Right lobe of liver (tissue), 6 donors: ENCODE measurements around the gene PFKL. TPM values are rescaled to one million over a fixed set of nuclear protein-coding genes. Genes with fewer than 3 reads are reported as not detected.

Experiments
- ATAC-seq, 4 donors: fragments of 200-7000 bp; cut with Tn5 transposase; one replicate each; pipeline ENCODE4 v1.9.1; 2020; ENCODE audit warnings: mild to moderate bottlenecking in 4 of 4, moderate library complexity in 4 of 4
- DNase-seq, 3 donors: peaks; one replicate each; pipeline ENCODE4 v3.0.0-alpha.2; 2020
- H3K27ac ChIP-seq, 3 donors: fragments of 200-600 bp; one replicate each; pipeline ENCODE4 v1.8.0; 2022
- H3K27me3 ChIP-seq, 2 donors: fragments of 200-600 bp; one replicate each; pipeline ENCODE4 v1.8.0; 2022
- H3K36me3 ChIP-seq, 4 donors: fragments of 200-600 bp; sonication (generic) in 1 of 4; one replicate each; pipeline versions ENCODE4 v1.5.1 to v1.8.0; 2017 to 2022; ENCODE audit warnings: control low read depth in 1 of 4
- H3K4me1 ChIP-seq, 4 donors: fragments of 200-600 bp; sonication (generic) in 1 of 4; one replicate each; pipeline versions ENCODE4 v1.5.1 to v1.8.0; 2017 to 2022; ENCODE audit warnings: control low read depth in 1 of 4
- H3K4me3 ChIP-seq, 3 donors: fragments of 200-600 bp; one replicate each; pipeline ENCODE4 v1.8.0; 2022
- H3K9me3 ChIP-seq, 4 donors: fragments of 200-600 bp; sonication (generic) in 1 of 4; one replicate each; pipeline versions ENCODE4 v1.5.1 to v1.8.0; 2017 to 2022; ENCODE audit warnings: control low read depth in 1 of 4
- CTCF ChIP-seq, 4 donors: fragments of 200-600 bp in 3 of 4; fragments of 450-650 bp in 1 of 4; IDR thresholded peaks; one replicate each; pipeline versions ENCODE4 v1.5.1 to v1.8.0; 2016 to 2022; ENCODE audit warnings: antibody characterized with exemption in 4 of 4, mild to moderate bottlenecking in 2 of 4
- POLR2A ChIP-seq: fragments of 450-650 bp; IDR thresholded peaks from one replicate; pipeline ENCODE4 v1.6.1; 2017; ENCODE audit warnings: antibody characterized with exemption, mild to moderate bottlenecking
- WGBS: methylation state at CpG from one replicate; pipeline ENCODE4 v1.1.6; 2018; ENCODE audit warnings: low coverage, low lambda C conversion rate; ENCODE audit not compliant: insufficient coverage; ENCODE audit errors: missing lambda C conversion rate; 5-methylcytosine and 5-hydroxymethylcytosine counted together
- intact Hi-C, 2 donors: fragments of 100-400 bp; cut with DNase I; formaldehyde crosslinking; loops; one replicate each; pipeline versions ENCODE4 v1.11.2 to v1.14.1; 2022
- total RNA-seq, 6 experiments: library from RNA; depleted of rRNA in 2 of 6; stranded (reverse); fragments of >200 nt in 2 of 6; fragmentation: NEBNext Ultra II Directional in 3 of 6; extraction: Animal tissue kit (Norgen Biotek cat#: 25700) in 3 of 6; gene quantifications; one replicate each; pipeline versions ENCODE4 v1.1.0 to v1.2.4, GENCODE V29; 2016 to 2023
- donor health status: DM: no; HTN: yes; CAD: no.
- donor health status: DM: no; HTN: no; CAD: no.
- donor health status: DM: no; HTN: no; CAD: no.
- donor health status: DM: no; HTN: yes; CAD: no.
- donor health status: DM: no; HTN: yes; CAD: no.

The PFKL gene
- total RNA-seq, 6 experiments from 2014 or later = 68.3 to 97.6 (median 73.7) TPM

DNA sequence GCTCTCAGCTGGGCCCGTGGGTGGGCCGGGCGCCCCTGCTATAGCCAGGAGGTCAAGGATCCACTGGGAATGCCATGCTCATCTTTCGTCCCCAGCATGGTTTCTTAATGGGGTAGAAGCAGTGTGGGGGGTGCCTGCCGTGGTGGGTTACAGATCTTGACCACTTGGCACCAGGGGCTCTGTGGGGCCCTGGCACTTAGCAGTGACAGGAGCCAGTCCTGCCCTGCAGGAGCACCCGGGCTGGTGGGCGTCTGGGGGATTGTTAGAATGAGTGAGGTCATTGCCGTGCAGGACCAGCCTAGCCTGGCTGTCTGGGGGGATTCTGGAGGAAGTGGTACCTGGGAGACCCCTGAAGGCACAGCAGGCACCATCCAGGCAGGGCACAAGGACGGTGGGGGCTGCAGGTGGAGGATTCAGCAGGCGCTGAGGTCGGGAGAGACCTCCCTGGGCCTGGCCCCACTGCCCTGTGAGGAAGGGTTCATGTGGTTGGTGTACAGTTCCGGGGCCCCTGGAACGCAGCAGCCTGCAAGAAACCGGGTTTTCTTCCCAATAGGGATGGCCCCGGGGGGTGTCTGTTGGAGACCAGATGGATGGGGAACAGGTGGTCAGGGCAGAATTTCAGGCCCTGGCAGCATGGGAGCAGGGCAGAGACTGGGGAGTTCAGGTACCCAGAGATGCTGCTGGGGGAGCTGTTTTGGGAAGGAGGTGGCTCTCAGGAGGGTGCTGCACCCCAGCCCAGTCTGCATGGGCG is 9.4 kb upstream of the PFKL start:
- H3K36me3 ChIP-seq = no peaks in the 10 kb centered on the region
- no peaks in the 10 kb centered on the region for H3K9me3 ChIP-seq
- ATAC-seq = no peak
- WGBS = 67% methylated on average over 1 of the region's 16 CpGs
- peak in 1 of 3 donors; percentile 9 for DNase-seq
- peaks cover 0 to 3% (median 0%) of the 10 kb centered on the region in 4 donors for H3K4me1 ChIP-seq
- intact Hi-C loops = no loop called here
- H3K27me3 ChIP-seq = no peaks in the 10 kb centered on the region
- no peak overlapping the region for H3K27ac ChIP-seq
- H3K4me3 ChIP-seq = no peak overlapping the region
- TF ChIP-seq POLR2A = no peak
- no peak for TF ChIP-seq CTCF (IDR thresholded peaks at IDR 0.05)

DNA sequence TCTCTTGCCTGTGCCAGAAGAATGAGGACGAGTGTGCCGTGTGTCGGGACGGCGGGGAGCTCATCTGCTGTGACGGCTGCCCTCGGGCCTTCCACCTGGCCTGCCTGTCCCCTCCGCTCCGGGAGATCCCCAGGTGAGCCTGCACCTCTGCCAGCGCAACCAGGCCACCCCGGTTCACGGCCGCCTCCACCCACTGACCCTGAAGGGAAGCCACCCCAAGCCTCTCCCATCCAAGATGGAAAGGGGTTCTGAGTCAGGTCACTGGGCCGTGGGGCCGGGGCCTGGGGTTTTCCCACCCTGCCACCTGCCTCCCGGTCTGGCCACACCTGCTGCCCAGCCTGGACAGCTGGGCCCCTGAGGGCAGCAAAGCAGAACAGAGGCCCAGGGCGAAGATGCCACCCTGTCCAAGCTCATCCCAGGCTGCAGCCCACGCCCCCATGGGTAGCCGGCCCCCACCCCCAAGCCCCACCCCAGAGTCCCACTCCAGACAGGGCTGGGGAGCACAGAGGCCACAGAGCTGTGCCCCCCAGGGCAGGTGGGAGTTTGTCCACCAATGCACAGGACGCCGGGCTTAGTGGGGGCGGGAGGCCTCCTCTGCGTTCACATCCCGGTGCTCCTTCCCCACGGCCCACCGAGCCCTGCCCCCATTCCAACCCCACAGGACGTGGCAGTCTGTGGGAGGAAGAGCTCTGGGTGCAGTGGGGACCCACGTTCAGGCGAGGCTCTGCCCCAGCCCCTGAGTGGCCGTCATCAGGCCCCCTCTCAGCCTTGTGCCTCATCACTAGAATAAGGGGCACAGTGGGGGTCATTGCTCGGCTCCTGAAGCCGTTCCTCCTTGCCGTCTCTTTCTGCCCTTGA is 8.5 kb upstream of the PFKL start:
- 71% methylated on average over 9 of the region's 33 CpGs for WGBS
- no peaks in the 10 kb centered on the region for H3K9me3 ChIP-seq
- no peaks in the 10 kb centered on the region for H3K4me1 ChIP-seq
- no peak for ATAC-seq
- no peak for TF ChIP-seq CTCF (IDR thresholded peaks at IDR 0.05)
- no peak for TF ChIP-seq POLR2A
- H3K4me3 ChIP-seq = no peak overlapping the region
- no peaks in the 10 kb centered on the region for H3K27me3 ChIP-seq
- no peak overlapping the region for H3K27ac ChIP-seq
- H3K36me3 ChIP-seq = no peaks in the 10 kb centered on the region
- peak in 1 of 3 donors; percentile 14 for DNase-seq
- intact Hi-C loops = no loop called here

DNA sequence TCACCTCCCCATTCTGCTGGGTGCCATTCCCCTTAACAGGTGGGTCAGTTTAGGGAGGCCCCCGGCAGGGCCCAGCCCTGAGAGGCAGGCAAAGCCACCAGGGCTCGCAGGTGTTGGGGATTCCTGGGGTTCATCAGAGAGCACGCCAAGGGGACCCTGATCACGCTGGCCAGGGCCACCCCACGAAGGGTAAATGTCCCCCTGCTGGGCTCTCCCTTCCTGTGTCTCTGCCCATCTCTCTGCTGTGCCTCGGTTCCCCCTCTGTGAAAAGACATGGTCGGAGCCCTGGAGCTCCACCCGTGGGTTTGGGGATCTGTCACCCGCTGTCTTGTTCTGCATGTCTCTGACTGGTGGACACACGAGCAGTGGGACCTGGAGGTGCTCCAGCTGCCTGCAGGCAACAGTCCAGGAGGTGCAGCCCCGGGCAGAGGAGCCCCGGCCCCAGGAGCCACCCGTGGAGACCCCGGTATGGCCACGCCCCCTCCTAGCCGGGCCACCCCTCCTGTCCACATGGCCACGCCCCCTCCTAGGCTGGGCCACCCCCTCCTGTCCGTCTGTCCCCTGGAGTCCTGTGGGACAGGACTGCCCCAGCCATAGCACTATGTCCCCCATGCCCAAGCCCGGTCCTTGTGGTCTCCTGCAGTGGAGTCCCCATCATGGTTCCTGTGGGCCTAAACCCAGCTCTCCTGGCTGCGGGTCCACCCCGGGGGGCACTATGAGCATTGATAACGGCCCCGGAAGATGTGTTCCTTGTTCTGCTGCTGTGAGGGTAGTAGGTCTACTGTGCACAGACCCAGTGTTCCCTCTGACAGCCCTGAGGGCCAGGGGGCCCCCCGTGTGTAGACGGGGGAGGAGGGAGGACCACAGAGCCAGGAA is 7.7 kb upstream of the PFKL start:
- TF ChIP-seq POLR2A = no peak
- TF ChIP-seq CTCF (IDR thresholded peaks at IDR 0.05) = no peak
- no peaks in the 10 kb centered on the region for H3K27me3 ChIP-seq
- WGBS = 70% methylated on average over 2 of the region's 25 CpGs
- no peak overlapping the region for H3K4me3 ChIP-seq
- no peak overlapping the region for H3K27ac ChIP-seq
- H3K36me3 ChIP-seq = no peaks in the 10 kb centered on the region
- ATAC-seq = peak in 2 of 4 donors; percentile 9 to 31
- intact Hi-C loops = no loop called here
- H3K4me1 ChIP-seq = no peaks in the 10 kb centered on the region
- no peaks in the 10 kb centered on the region for H3K9me3 ChIP-seq
- DNase-seq = peak in 1 of 3 donors; percentile 23

GRCh38 chr21:44292812-44293195 is 7.0 kb upstream of the PFKL start:
- no peak overlapping the region for H3K4me3 ChIP-seq
- WGBS = 81% methylated on average over 6 of the region's 15 CpGs
- no peak for TF ChIP-seq POLR2A
- no peak for TF ChIP-seq CTCF (IDR thresholded peaks at IDR 0.05)
- DNase-seq (peak in 1 of 3 donors; percentile 17), ATAC-seq (no peak)
- no peak overlapping the region for H3K27ac ChIP-seq
- H3K9me3 ChIP-seq = no peaks in the 10 kb centered on the region
- H3K27me3 ChIP-seq = no peaks in the 10 kb centered on the region
- H3K36me3 ChIP-seq = no peaks in the 10 kb centered on the region
- intact Hi-C loops = no loop called here
- H3K4me1 ChIP-seq = no peaks in the 10 kb centered on the region
